DND-41 (cell line): Measurements from ENCODE around the gene TMEM86A.

Experiments
- ATAC-seq: fragments of 200-7000 bp; cut with Tn5 transposase; 3 replicates; pipeline ENCODE4 v1.9.1; 2021; ENCODE audit warnings: low read depth; ENCODE audit not compliant: insufficient read depth
- DNase-seq: peaks from one replicate; pipeline ENCODE4 v3.0.0-alpha.2; 2020
- H2AFZ ChIP-seq: 2 replicates; pipeline ENCODE4 v1.6.0; 2012; ENCODE audit warnings: low read depth, low read length
- H3K27ac ChIP-seq: 2 replicates; pipeline ENCODE4 v1.5.1; 2012; ENCODE audit warnings: low read length, inconsistent platforms
- H3K27me3 ChIP-seq: fragments of 200-600 bp; sonication (generic); 2 replicates; pipeline ENCODE4 v1.6.0; 2012; ENCODE audit warnings: low read length, mild to moderate bottlenecking, inconsistent platforms; ENCODE audit not compliant: insufficient read depth, poor library complexity
- H3K36me3 ChIP-seq: 2 replicates; pipeline ENCODE4 v1.5.1; 2012; ENCODE audit warnings: low read length, inconsistent platforms; ENCODE audit not compliant: insufficient read depth
- H3K4me1 ChIP-seq: 2 replicates; pipeline ENCODE4 v1.5.1; 2012; ENCODE audit warnings: mild to moderate bottlenecking, low read length; ENCODE audit not compliant: insufficient read depth
- H3K4me2 ChIP-seq: 2 replicates; pipeline ENCODE4 v1.6.0; 2012; ENCODE audit warnings: mild to moderate bottlenecking, moderate library complexity, low read length, inconsistent platforms; ENCODE audit not compliant: insufficient read depth
- H3K4me3 ChIP-seq, 2 experiments: fragments of 200-600 bp in 1 of 2; shearing (Covaris generic) in 1 of 2; 2 replicates each; pipeline ENCODE4 v1.5.1; 2012 to 2016; ENCODE audit warnings: inconsistent platforms in 2 of 2, low read length in 2 of 2, mild to moderate bottlenecking in 2 of 2, low read depth in 1 of 2, moderate library complexity in 1 of 2
- H3K79me2 ChIP-seq: 2 replicates; pipeline ENCODE4 v1.6.0; 2012; ENCODE audit warnings: low read length, inconsistent platforms; ENCODE audit not compliant: insufficient read depth
- H3K9ac ChIP-seq: 2 replicates; pipeline ENCODE4 v1.6.0; 2012; ENCODE audit warnings: low read depth, mild to moderate bottlenecking, inconsistent platforms, low read length, moderate library complexity
- H3K9me3 ChIP-seq: 2 replicates; pipeline ENCODE4 v1.5.1; 2012; ENCODE audit warnings: low read length, moderate library complexity, mild to moderate bottlenecking, inconsistent platforms; ENCODE audit not compliant: insufficient read depth, severe bottlenecking
- H4K20me1 ChIP-seq: 2 replicates; pipeline ENCODE4 v1.6.0; 2012; ENCODE audit warnings: low read length; ENCODE audit not compliant: insufficient read depth
- EZH2 ChIP-seq: IDR thresholded peaks from 3 replicates; pipeline ENCODE4 v1.6.1; 2012; ENCODE audit warnings: borderline replicate concordance, low read depth, mild to moderate bottlenecking, moderate library complexity, low read length, inconsistent platforms; ENCODE audit not compliant: severe bottlenecking
- TF ChIP-seq, protein P1 (sequence below): IDR thresholded peaks from 2 replicates; pipeline ENCODE4 v1.5.1; 2012; ENCODE audit warnings: borderline replicate concordance, low read length, moderate library complexity, mild to moderate bottlenecking; ENCODE audit not compliant: poor library complexity, severe bottlenecking; ENCODE audit errors: extremely low read depth

TMEM86A gene, protein sequence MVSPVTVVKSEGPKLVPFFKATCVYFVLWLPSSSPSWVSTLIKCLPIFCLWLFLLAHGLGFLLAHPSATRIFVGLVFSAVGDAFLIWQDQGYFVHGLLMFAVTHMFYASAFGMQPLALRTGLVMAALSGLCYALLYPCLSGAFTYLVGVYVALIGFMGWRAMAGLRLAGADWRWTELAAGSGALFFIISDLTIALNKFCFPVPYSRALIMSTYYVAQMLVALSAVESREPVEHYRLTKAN

DNA sequence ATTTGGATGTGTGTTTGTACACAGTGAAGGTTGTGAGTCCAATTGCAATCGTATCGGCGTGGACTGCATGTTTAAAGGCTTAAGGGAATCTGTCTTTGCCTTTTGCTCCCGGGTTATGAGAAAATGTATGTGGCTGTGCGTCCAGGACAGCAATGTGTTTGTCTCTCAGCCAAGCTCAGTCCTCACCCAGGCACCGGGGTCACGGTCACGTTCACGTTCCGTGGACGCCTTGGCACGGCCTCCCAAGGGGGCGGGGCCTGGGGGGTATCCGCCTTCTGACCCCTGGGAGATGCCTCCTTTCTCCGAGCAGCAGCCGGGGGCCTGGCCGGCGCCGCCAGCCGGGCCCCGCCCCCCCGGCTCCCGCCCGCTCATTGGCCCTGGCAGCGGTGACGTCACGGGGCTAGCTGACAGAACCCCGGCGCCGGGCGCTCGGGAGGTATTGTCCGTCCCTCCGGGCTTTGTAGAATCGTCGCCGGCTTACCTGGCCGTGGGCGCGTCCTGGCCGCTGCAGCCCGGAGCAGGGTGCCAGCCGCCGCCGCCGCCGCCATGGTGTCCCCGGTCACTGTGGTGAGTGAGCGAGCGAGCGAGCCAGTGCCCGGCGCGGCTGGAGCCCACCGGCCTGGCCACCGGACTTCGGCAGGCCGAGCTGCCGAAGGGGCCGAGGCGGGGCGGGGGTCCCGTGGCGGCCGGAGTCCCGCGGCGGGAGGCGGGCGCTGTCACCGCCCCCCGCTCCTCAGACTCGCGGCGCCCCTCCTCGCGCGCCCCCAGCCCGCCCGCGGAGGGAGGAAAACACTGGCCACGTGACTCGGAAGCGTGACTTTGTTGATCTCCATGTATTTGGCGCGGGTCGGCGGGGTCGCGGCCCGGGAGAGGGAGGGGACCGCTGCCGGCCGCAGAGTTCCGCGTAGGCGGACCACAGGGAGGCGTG is at the start of gene TMEM86A:
TMEM86A (plus strand) TSS at position 439 of the 928 bp plus-strand sequence; CDS start at position 547, 108 bp downstream.
- ATAC-seq (peak; percentile 79), DNase-seq (peak; percentile 77)
- no peaks in the 10 kb centered on the region for H3K79me2 ChIP-seq
- peak within 1 kb of the TSS; percentile 66 for H3K4me2 ChIP-seq
- peaks cover 21% of the 10 kb centered on the region for H3K4me1 ChIP-seq
- H3K9me3 ChIP-seq, result no peaks in the 10 kb centered on the region
- no peak for TF ChIP-seq EZH2
- H2AFZ ChIP-seq, result peak within 1 kb of the TSS; percentile 61
- H3K27ac ChIP-seq, result no peak within 1 kb of the TSS
- peak within 1 kb of the TSS; percentile 57 for H3K9ac ChIP-seq
- H3K4me3 ChIP-seq, result peak within 1 kb of the TSS; percentile 24 to 58; a peak in 3 of 4 replicates
- H3K27me3 ChIP-seq, result peaks cover 5% of the 10 kb centered on the region
- H4K20me1 ChIP-seq, result no peaks in the 10 kb centered on the region; the same call in 1 of the 2 replicates
- no peaks in the 10 kb centered on the region for H3K36me3 ChIP-seq

DNA sequence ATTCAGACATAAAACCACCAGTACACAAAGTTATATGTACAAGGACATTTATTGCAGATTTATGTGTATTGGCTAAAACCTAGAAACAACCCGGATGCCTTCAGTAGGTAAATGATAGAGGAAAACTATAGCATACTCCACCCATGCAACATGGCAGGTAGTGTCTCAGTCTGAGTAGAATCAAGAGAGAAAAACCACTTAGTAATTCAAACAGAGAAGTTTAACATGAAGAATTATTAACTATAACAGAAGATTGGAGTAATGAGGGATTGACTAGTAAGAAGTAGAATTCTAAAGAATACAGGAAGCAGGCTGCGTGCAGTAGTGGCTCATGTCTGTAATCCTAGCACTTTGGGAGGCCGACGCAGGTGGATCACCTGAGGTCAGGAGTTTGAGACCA is 48.2 kb upstream of the TMEM86A start:
- Histone ChIP-seq H4K20me1 (no peaks in the 10 kb centered on the region), H3K9me3 (no peaks in the 10 kb centered on the region), H3K4me2 (no peak overlapping the region), H3K27ac (no peak overlapping the region), H3K79me2 (no peaks in the 10 kb centered on the region), H3K4me1 (peaks cover 6% of the 10 kb centered on the region; the same call in 1 of the 2 replicates), H3K4me3 (no peak overlapping the region), H3K36me3 (no peaks in the 10 kb centered on the region), H3K27me3 (no peaks in the 10 kb centered on the region), H3K9ac (no peak overlapping the region), H2AFZ (peak overlapping the region; percentile 44)
- ATAC-seq, result no peak
- TF ChIP-seq EZH2, result no peak
- TF ChIP-seq, protein P1, sequence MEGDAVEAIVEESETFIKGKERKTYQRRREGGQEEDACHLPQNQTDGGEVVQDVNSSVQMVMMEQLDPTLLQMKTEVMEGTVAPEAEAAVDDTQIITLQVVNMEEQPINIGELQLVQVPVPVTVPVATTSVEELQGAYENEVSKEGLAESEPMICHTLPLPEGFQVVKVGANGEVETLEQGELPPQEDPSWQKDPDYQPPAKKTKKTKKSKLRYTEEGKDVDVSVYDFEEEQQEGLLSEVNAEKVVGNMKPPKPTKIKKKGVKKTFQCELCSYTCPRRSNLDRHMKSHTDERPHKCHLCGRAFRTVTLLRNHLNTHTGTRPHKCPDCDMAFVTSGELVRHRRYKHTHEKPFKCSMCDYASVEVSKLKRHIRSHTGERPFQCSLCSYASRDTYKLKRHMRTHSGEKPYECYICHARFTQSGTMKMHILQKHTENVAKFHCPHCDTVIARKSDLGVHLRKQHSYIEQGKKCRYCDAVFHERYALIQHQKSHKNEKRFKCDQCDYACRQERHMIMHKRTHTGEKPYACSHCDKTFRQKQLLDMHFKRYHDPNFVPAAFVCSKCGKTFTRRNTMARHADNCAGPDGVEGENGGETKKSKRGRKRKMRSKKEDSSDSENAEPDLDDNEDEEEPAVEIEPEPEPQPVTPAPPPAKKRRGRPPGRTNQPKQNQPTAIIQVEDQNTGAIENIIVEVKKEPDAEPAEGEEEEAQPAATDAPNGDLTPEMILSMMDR, result no peak
- DNase-seq, result no peak

DNA sequence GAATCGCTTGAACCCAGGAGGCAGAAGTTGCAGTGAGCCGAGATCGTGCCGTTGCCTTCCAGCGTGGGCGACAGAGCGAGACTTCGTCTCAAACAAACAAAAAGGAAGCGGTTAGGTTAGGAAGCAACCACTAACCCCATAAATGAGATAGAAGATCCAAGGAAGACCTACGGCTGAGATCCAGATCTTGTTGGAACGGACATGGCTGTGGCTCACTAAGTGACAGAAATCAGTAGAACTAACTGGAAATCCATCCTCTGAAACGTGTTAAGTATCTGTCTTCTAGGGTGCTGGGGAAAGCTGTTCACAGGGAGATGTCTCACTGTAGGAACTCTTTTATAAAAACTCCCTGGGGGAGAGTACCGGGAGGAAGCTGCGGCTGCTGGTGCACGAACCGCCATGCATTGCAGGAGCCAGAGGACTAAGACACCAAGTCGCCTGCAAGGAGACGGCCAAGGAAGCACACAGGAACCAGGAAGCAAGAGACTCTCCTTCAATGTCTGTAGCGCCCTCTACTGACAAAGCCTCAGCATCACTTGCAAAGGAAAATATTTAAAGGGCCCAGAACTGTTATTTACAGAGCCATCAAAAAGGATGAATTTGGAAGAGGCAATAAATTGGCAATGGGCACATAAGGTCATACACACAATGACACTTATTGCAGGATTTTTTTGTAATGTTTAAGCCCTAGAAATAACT is 47.6 kb upstream of the TMEM86A start:
- H3K27ac ChIP-seq, result no peak overlapping the region
- peak overlapping the region; percentile 62 for H2AFZ ChIP-seq
- TF ChIP-seq, protein P1, result peak; percentile 87
- TF ChIP-seq EZH2, result no peak
- H3K79me2 ChIP-seq, result no peaks in the 10 kb centered on the region
- no peaks in the 10 kb centered on the region for H3K9me3 ChIP-seq
- ATAC-seq, result peak; percentile 91
- no peaks in the 10 kb centered on the region for H3K36me3 ChIP-seq
- H3K9ac ChIP-seq, result no peak overlapping the region
- H4K20me1 ChIP-seq, result no peaks in the 10 kb centered on the region
- no peak overlapping the region for H3K4me3 ChIP-seq
- peak; percentile 65 for DNase-seq
- no peak overlapping the region for H3K4me2 ChIP-seq
- H3K27me3 ChIP-seq, result no peaks in the 10 kb centered on the region
- H3K4me1 ChIP-seq, result peaks cover 6% of the 10 kb centered on the region; the same call in 1 of the 2 replicates
